ENCODE data around the gene PPP1R1B.

PPP1R1B gene

DNA sequence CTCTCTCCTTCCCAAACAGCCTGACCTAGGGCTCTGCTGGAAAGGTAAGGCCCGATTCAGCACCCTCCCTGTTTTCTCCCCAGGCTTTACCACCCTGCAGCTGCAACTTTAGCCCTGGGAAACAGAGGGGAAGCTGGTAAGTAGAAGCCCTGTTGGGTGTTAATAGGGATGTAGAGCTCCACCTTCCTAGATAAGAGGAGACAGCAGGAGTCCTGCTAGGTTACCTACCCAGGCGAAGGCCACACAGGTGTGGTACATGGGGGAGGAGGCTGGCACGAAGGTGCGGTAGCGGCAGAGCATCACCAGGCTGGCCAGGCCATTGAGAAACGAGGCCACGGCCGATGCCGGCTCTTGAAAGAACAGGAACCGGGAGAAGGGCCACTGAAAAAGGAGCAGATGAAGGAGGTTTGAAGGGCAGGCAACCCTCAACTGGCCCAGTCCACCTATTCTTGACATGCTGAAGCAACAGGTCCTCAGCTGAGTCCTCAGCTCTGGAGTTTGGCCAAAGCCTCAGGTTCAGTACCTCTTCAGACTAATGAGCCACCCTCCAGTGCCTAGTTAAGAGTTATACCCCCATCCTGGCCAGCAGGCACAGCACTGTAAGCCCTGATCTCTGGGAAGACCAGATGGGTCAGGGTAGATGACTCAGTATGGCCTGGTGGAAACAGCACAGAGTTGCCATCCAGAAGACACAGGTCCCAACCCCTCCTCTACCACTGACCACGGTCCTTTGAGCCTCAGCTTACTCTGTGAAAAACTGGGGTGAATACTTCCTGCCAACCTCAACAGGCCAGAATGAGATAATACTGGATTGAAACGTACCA lies 57.8 kb downstream of the PPP1R1B start:
- DNase-seq (ENCODE audit: low spot score), result no peak

Data from HuH-7.5 (cell line).